ENCODE data around the gene ZBTB5. TPM values are rescaled to one million over a fixed set of nuclear protein-coding genes. Genes with fewer than 3 reads are reported as not detected.

The ZBTB5 gene
- total and polyA plus RNA-seq, 2 of the 13 experiments (the other 11 are each of a cell fraction or from before 2014, with no cell fraction given): 12.5 to 20.5 TPM

DNA sequence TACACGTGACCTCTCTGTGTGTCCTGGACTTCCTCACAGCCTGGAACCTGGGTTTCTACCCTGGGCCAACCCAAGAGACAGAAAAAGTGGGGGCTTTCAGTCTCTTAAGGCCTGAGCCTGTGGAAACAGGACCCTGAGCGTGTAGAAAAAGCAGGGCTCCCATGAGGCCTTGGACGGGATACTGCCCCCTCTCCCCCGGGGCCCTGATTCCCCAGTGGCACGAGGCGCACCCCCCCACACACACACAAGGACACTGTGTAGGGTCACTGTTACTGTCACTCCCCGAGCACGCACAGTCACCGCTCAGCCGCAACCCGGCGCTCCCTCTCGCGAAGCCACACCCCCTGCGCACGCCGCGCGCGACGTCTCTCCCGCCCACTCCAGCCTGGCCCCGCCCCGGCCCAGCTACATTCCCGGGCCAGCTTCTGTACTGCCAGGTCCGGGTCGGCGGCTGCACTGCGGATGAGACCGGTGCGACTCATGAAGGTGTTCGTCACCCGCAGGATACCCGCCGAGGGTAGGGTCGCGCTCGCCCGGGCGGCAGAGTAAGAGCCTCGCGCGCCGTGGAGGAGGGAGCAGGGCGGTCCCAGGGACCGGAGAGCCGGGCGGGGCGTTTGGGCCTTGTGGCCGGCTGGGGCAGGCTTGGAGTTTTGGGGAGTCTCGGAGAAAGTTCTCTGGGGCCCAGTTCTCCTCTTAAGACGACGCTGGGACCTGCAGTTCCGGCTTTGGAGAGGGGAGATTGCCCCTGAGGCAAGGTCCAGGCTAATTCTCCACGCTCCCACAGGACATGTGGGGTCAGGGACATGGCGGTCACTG is 42.8 kb downstream of the ZBTB5 start, which contains the start of gene GRHPR (continued):
- TF ChIP-seq CREM (IDR thresholded peaks at IDR 0.05) (no peak), CREM (CRISPR knock-in tag; IDR thresholded peaks at IDR 0.05) (peak; percentile 32; the same call in 1 of the 2 replicates), SPEN (CRISPR knock-in tag; IDR thresholded peaks at IDR 0.05; ENCODE audit: low read depth) (peak; percentile 67; the same call in 1 of the 2 replicates), BCL6 (CRISPR knock-in tag; IDR thresholded peaks at IDR 0.05) (no peak), ZNF546 (CRISPR knock-in tag; conservative IDR thresholded peaks at IDR 0.05) (no peak; the same call in 1 of the 2 replicates), NFKB2 (CRISPR knock-in tag; IDR thresholded peaks at IDR 0.05; ENCODE audit: borderline replicate concordance) (no peak), TEAD2 (CRISPR knock-in tag; IDR thresholded peaks at IDR 0.05) (no peak), RBAK (CRISPR knock-in tag; IDR thresholded peaks at IDR 0.05) (no peak), ZNF430 (CRISPR knock-in tag; IDR thresholded peaks at IDR 0.05) (peak; percentile 67; the same call in 1 of the 2 replicates), SOX13 (IDR thresholded peaks at IDR 0.05) (no peak), SOX13 (CRISPR knock-in tag; conservative IDR thresholded peaks at IDR 0.05 in 1 of 2, IDR thresholded peaks at IDR 0.05 in 1 of 2) (no peak), ZNF720 (CRISPR knock-in tag; IDR thresholded peaks at IDR 0.05) (no peak), KDM5A (IDR thresholded peaks at IDR 0.05; ENCODE audit: borderline replicate concordance, low read length) (peak; percentile 43; the same call in 1 of the 2 replicates), SYNCRIP (IDR thresholded peaks at IDR 0.05; ENCODE audit: insufficient read depth, low read depth, low read length) (no peak), MXD4 (CRISPR knock-in tag; IDR thresholded peaks at IDR 0.05) (peak; percentile 86; the same call in 1 of the 2 replicates), ZZZ3 (CRISPR knock-in tag; IDR thresholded peaks at IDR 0.05; ENCODE audit: borderline replicate concordance) (no peak), SRSF9 (IDR thresholded peaks at IDR 0.05; ENCODE audit: borderline replicate concordance, insufficient read depth, low read depth, low read length, poor library complexity, severe bottlenecking) (no peak), ZFP36 (IDR thresholded peaks at IDR 0.05; ENCODE audit: borderline replicate concordance, low read depth, low read length, partially characterized antibody) (no peak), MEIS1 (CRISPR knock-in tag; IDR thresholded peaks at IDR 0.05; ENCODE audit: borderline replicate concordance) (0 out of 2 replicates have a peak, but pooled peaks have one; percentile 81), ZNF382 (CRISPR knock-in tag; IDR thresholded peaks at IDR 0.05; ENCODE audit: borderline replicate concordance) (no peak), SAFB2 (CRISPR knock-in tag; IDR thresholded peaks at IDR 0.05; ENCODE audit: borderline replicate concordance, low read depth) (no peak)
- TF ChIP-seq, protein P1, sequence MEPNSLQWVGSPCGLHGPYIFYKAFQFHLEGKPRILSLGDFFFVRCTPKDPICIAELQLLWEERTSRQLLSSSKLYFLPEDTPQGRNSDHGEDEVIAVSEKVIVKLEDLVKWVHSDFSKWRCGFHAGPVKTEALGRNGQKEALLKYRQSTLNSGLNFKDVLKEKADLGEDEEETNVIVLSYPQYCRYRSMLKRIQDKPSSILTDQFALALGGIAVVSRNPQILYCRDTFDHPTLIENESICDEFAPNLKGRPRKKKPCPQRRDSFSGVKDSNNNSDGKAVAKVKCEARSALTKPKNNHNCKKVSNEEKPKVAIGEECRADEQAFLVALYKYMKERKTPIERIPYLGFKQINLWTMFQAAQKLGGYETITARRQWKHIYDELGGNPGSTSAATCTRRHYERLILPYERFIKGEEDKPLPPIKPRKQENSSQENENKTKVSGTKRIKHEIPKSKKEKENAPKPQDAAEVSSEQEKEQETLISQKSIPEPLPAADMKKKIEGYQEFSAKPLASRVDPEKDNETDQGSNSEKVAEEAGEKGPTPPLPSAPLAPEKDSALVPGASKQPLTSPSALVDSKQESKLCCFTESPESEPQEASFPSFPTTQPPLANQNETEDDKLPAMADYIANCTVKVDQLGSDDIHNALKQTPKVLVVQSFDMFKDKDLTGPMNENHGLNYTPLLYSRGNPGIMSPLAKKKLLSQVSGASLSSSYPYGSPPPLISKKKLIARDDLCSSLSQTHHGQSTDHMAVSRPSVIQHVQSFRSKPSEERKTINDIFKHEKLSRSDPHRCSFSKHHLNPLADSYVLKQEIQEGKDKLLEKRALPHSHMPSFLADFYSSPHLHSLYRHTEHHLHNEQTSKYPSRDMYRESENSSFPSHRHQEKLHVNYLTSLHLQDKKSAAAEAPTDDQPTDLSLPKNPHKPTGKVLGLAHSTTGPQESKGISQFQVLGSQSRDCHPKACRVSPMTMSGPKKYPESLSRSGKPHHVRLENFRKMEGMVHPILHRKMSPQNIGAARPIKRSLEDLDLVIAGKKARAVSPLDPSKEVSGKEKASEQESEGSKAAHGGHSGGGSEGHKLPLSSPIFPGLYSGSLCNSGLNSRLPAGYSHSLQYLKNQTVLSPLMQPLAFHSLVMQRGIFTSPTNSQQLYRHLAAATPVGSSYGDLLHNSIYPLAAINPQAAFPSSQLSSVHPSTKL (CRISPR knock-in tag; IDR thresholded peaks at IDR 0.05): peak; percentile 45; the same call in 1 of the 2 replicates
- TF ChIP-seq, protein P2, sequence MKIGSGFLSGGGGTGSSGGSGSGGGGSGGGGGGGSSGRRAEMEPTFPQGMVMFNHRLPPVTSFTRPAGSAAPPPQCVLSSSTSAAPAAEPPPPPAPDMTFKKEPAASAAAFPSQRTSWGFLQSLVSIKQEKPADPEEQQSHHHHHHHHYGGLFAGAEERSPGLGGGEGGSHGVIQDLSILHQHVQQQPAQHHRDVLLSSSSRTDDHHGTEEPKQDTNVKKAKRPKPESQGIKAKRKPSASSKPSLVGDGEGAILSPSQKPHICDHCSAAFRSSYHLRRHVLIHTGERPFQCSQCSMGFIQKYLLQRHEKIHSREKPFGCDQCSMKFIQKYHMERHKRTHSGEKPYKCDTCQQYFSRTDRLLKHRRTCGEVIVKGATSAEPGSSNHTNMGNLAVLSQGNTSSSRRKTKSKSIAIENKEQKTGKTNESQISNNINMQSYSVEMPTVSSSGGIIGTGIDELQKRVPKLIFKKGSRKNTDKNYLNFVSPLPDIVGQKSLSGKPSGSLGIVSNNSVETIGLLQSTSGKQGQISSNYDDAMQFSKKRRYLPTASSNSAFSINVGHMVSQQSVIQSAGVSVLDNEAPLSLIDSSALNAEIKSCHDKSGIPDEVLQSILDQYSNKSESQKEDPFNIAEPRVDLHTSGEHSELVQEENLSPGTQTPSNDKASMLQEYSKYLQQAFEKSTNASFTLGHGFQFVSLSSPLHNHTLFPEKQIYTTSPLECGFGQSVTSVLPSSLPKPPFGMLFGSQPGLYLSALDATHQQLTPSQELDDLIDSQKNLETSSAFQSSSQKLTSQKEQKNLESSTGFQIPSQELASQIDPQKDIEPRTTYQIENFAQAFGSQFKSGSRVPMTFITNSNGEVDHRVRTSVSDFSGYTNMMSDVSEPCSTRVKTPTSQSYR (CRISPR knock-in tag; IDR thresholded peaks at IDR 0.05; ENCODE audit: borderline replicate concordance): no peak

Data from HepG2 (cell line).